H1 (cell line): ENCODE results near the gene RNPS1. TPM values are rescaled to one million over a fixed set of nuclear protein-coding genes. Genes with fewer than 3 reads are reported as not detected.

Source experiments
- CTCF ChIA-PET: fragments of 300-600 bp; sonication (Branson Sonifier 250); formaldehyde crosslinking; loops from one replicate; lab custom pipeline; 2021; ENCODE audit not compliant: partially characterized antibody; lab: Charles Lee
- POLR2A ChIA-PET: fragments of 300-600 bp; sonication (Branson Sonifier 250); formaldehyde crosslinking; loops from one replicate; lab custom pipeline; 2021; ENCODE audit warnings: inconsistent platforms; ENCODE audit not compliant: partially characterized antibody; lab: Charles Lee
- DNase-seq, 2 experiments: peaks; one replicate each; pipeline versions ENCODE4 v3.0.0 to v3.0.0-alpha.2; 2010 to 2022; ENCODE audit warnings: low spot score in 2 of 2, low read depth in 1 of 2, mixed read lengths in 1 of 2
- FAIRE-seq: peaks from 2 replicates; lab custom pipeline; 2011; peaks lifted over from hg19 to GRCh38; lab: Jason Lieb, UNC
- H2AFZ ChIP-seq: 2 replicates; pipeline ENCODE4 v1.8.1; 2012; ENCODE audit warnings: low read length, inconsistent platforms
- H2AK5ac ChIP-seq: 2 replicates; pipeline ENCODE4 v1.6.1; 2013; ENCODE audit warnings: low read depth, low read length
- H2BK120ac ChIP-seq: replicated peaks from 2 replicates; pipeline ENCODE3; 2013; ENCODE audit warnings: low read depth, low read length, inconsistent platforms
- H2BK12ac ChIP-seq: 2 replicates; pipeline ENCODE4 v1.6.1; 2013; ENCODE audit warnings: low read depth, low read length
- H2BK15ac ChIP-seq: 2 replicates; pipeline ENCODE4 v1.6.1; 2013; ENCODE audit warnings: low read length
- H2BK20ac ChIP-seq: 2 replicates; pipeline ENCODE4 v1.6.1; 2013; ENCODE audit warnings: low read length
- H2BK5ac ChIP-seq: 2 replicates; pipeline ENCODE4 v1.6.1; 2013; ENCODE audit warnings: low read depth, low read length
- H3K14ac ChIP-seq: 2 replicates; pipeline ENCODE4 v1.6.1; 2013; ENCODE audit warnings: inconsistent platforms; ENCODE audit not compliant: insufficient read length
- H3K18ac ChIP-seq: 2 replicates; pipeline ENCODE4 v1.6.1; 2013; ENCODE audit warnings: low read length; ENCODE audit errors: extremely low read depth
- H3K23ac ChIP-seq: 2 replicates; pipeline ENCODE4 v1.6.1; 2013; ENCODE audit warnings: inconsistent platforms; ENCODE audit not compliant: insufficient read length
- H3K23me2 ChIP-seq: 2 replicates; pipeline ENCODE4 v1.6.1; 2013; ENCODE audit warnings: low read depth, low read length
- H3K27ac ChIP-seq: 2 replicates; pipeline ENCODE4 v1.6.1; 2011; ENCODE audit warnings: low read depth, low read length, inconsistent platforms
- H3K27me3 ChIP-seq, 4 experiments: replicated peaks in 1 of 4; 1 replicate in 1 of 4; 2 replicates in 3 of 4; pipeline versions ENCODE4 v1.6.1 to v1.8.1; 2011 to 2013; ENCODE audit warnings: low read length in 3 of 4, mild to moderate bottlenecking in 3 of 4, inconsistent platforms in 2 of 4, mixed read lengths in 2 of 4, moderate library complexity in 1 of 4; ENCODE audit not compliant: control insufficient read depth in 3 of 4, insufficient read depth in 3 of 4; ENCODE audit errors: extremely low read depth in 1 of 4
- H3K36me3 ChIP-seq, 4 experiments: 2 replicates each; pipeline versions ENCODE4 v1.6.1 to v1.8.1; 2011 to 2013; ENCODE audit warnings: mild to moderate bottlenecking in 4 of 4, low read length in 3 of 4, moderate library complexity in 2 of 4, control low read depth in 1 of 4, inconsistent platforms in 1 of 4; ENCODE audit not compliant: insufficient read depth in 4 of 4, control insufficient read depth in 2 of 4
- H3K4ac ChIP-seq: replicated peaks from 2 replicates; pipeline ENCODE3; 2013; ENCODE audit warnings: low read length, low read depth, mixed read lengths, inconsistent platforms; ENCODE audit not compliant: insufficient read length
- H3K4me1 ChIP-seq, 4 experiments: replicated peaks in 1 of 4; 1 replicate in 1 of 4; 2 replicates in 3 of 4; pipeline versions ENCODE4 v1.6.1 to v1.8.1; 2011 to 2013; ENCODE audit warnings: low read length in 3 of 4, inconsistent platforms in 2 of 4, mixed read lengths in 1 of 4; ENCODE audit not compliant: insufficient read depth in 4 of 4, control insufficient read depth in 3 of 4
- H3K4me2 ChIP-seq, 2 experiments: 2 replicates each; pipeline versions ENCODE4 v1.6.1 to v1.8.1; 2011 to 2013; ENCODE audit warnings: low read depth in 2 of 2, low read length in 2 of 2, control low read depth in 1 of 2, inconsistent platforms in 1 of 2, mild to moderate bottlenecking in 1 of 2; ENCODE audit not compliant: insufficient read depth in 1 of 2
- H3K4me3 ChIP-seq, 4 experiments: fragments of 200-600, 300-600 bp in 1 of 4; sonication (generic), shearing (Covaris generic), sonication (Bioruptor Twin) in 1 of 4; 2 replicates each; pipeline versions ENCODE4 v1.5.1 to v1.8.1; 2011 to 2016; ENCODE audit warnings: low read length in 4 of 4, low read depth in 3 of 4, control low read depth in 2 of 4, inconsistent platforms in 2 of 4, mild to moderate bottlenecking in 2 of 4, mixed read lengths in 1 of 4, moderate library complexity in 1 of 4; ENCODE audit not compliant: insufficient read depth in 2 of 4; ENCODE audit errors: extremely low read depth in 1 of 4
- H3K56ac ChIP-seq: replicated peaks from 2 replicates; pipeline ENCODE3; 2013; ENCODE audit warnings: low read depth, mild to moderate bottlenecking, mixed read lengths, low read length, inconsistent platforms; ENCODE audit not compliant: insufficient read length
- H3K79me1 ChIP-seq: 2 replicates; pipeline ENCODE4 v1.6.1; 2013; ENCODE audit warnings: low read depth, low read length, control low read depth
- H3K79me2 ChIP-seq, 2 experiments: 2 replicates each; pipeline versions ENCODE4 v1.6.1 to v1.8.1; 2012 to 2013; ENCODE audit warnings: low read length in 2 of 2, mild to moderate bottlenecking in 2 of 2, inconsistent platforms in 1 of 2; ENCODE audit not compliant: insufficient read depth in 2 of 2, control insufficient read depth in 1 of 2
- H3K9ac ChIP-seq, 4 experiments: replicated peaks in 1 of 4; 1 replicate in 1 of 4; 2 replicates in 3 of 4; pipeline versions ENCODE4 v1.6.1 to v1.8.1; 2011 to 2013; ENCODE audit warnings: low read depth in 3 of 4, low read length in 3 of 4, control low read depth in 2 of 4, mild to moderate bottlenecking in 2 of 4, moderate library complexity in 2 of 4, inconsistent platforms in 1 of 4; ENCODE audit errors: extremely low read depth in 1 of 4
- H3K9me3 ChIP-seq, 2 experiments: 2 replicates each; pipeline versions ENCODE4 v1.6.1 to v1.8.1; 2012 to 2013; ENCODE audit warnings: mild to moderate bottlenecking in 2 of 2, moderate library complexity in 2 of 2, control low read depth in 1 of 2, inconsistent platforms in 1 of 2, low read depth in 1 of 2, low read length in 1 of 2, mixed read lengths in 1 of 2; ENCODE audit not compliant: insufficient read depth in 2 of 2
- H4K20me1 ChIP-seq, 2 experiments: replicated peaks in 1 of 2; 2 replicates each; pipeline versions ENCODE3 to v1.8.1; 2011 to 2013; ENCODE audit warnings: inconsistent platforms in 2 of 2, low read length in 2 of 2, mild to moderate bottlenecking in 1 of 2; ENCODE audit not compliant: insufficient read depth in 2 of 2, control insufficient read depth in 1 of 2
- H4K5ac ChIP-seq: 2 replicates; pipeline ENCODE4 v1.6.1; 2013; ENCODE audit warnings: low read length, low read depth, mixed read lengths, inconsistent platforms; ENCODE audit not compliant: insufficient read length
- H4K8ac ChIP-seq: 2 replicates; pipeline ENCODE4 v1.8.0; 2013; ENCODE audit warnings: mild to moderate bottlenecking, moderate library complexity, low read length, inconsistent platforms; ENCODE audit not compliant: insufficient read depth; ENCODE audit errors: extremely low read depth
- H4K91ac ChIP-seq: replicated peaks from 2 replicates; pipeline ENCODE3; 2013; ENCODE audit warnings: low read length, mixed read lengths, inconsistent platforms; ENCODE audit not compliant: insufficient read length
- ASH2L ChIP-seq: fragments of 200-600, 300-600 bp; sonication (generic); IDR thresholded peaks from one replicate; pipeline ENCODE4 v1.7.1; 2017; ENCODE audit warnings: low read length
- BCL11A ChIP-seq, 2 experiments: IDR thresholded peaks; one replicate each; pipeline ENCODE4 v1.6.1; 2011; ENCODE audit warnings: low read depth in 2 of 2, low read length in 2 of 2, mild to moderate bottlenecking in 2 of 2
- MAX ChIP-seq: IDR thresholded peaks from 2 replicates; pipeline ENCODE4 v1.6.1; 2012; ENCODE audit warnings: inconsistent platforms
- NRF1 ChIP-seq: IDR thresholded peaks from 2 replicates; pipeline ENCODE4 v1.6.1; 2011; ENCODE audit warnings: mild to moderate bottlenecking, low read depth, low read length, improper control_type of control experiment
- RNF2 ChIP-seq: fragments of 200-900, 300-1000 bp; sonication (generic); IDR thresholded peaks from 2 replicates; pipeline ENCODE4 v1.7.1; 2016; ENCODE audit warnings: borderline replicate concordance, low read depth, mild to moderate bottlenecking, antibody characterized with exemption, low read length; ENCODE audit not compliant: poor library complexity, severe bottlenecking; ENCODE audit errors: missing control alignments
- RXRA ChIP-seq: IDR thresholded peaks from 2 replicates; pipeline ENCODE4 v1.6.1; 2011; ENCODE audit warnings: low read depth, mild to moderate bottlenecking, low read length, moderate library complexity; ENCODE audit not compliant: insufficient read depth
- SAP30 ChIP-seq: fragments of 300-600 bp; sonication (generic); IDR thresholded peaks from 2 replicates; pipeline ENCODE4 v1.7.1; 2012; ENCODE audit warnings: low read length, moderate library complexity, mild to moderate bottlenecking, inconsistent platforms; ENCODE audit not compliant: insufficient read depth, insufficient replicate concordance
- SP4 ChIP-seq: IDR thresholded peaks from 2 replicates; pipeline ENCODE4 v1.6.1; 2012; ENCODE audit warnings: low read length, inconsistent platforms
- TAF1 ChIP-seq: IDR thresholded peaks from 2 replicates; pipeline ENCODE4 v1.6.1; 2011; ENCODE audit warnings: mild to moderate bottlenecking, low read depth, low read length
- TBP ChIP-seq: IDR thresholded peaks from 2 replicates; pipeline ENCODE4 v1.6.1; 2011; ENCODE audit warnings: low read depth, low read length, improper control_type of control experiment
- WGBS, 2 experiments: shearing (Covaris generic) in 1 of 2; methylation state at CpG; one replicate each; pipeline versions ENCODE4 v1.1.6 to v1.1.7; 2013 to 2015; ENCODE audit warnings: low lambda C conversion rate in 2 of 2, mixed read lengths in 2 of 2, inconsistent platforms in 1 of 2, low coverage in 1 of 2, missing lambda C conversion rate in 1 of 2; ENCODE audit not compliant: insufficient replicate concordance in 2 of 2, insufficient coverage in 1 of 2, insufficient read length in 1 of 2; ENCODE audit errors: extremely low coverage in 1 of 2, missing lambda C conversion rate in 1 of 2; 5-methylcytosine and 5-hydroxymethylcytosine counted together
- polyA plus RNA-seq, 7 experiments: library from polyadenylated mRNA; depleted of rRNA in 3 of 7; stranded (reverse) in 5 of 7; unstranded in 2 of 7; fragments of >200 nt in 5 of 7; fragments of 200-250 nt in 2 of 7; gene quantifications; 1 replicate in 5 of 7; 2 replicates in 1 of 7; 4 replicates in 1 of 7; pipeline versions ENCODE4 v1.2.1 to v1.2.3, GENCODE V29; 2011 to 2013; ENCODE audit warnings: missing spikeins in 2 of 7, mixed read lengths in 2 of 7
- total RNA-seq: library from RNA; stranded (reverse); fragmentation: NEBNext Ultra II Directional; extraction: Animal tissue kit (Norgen Biotek cat#: 25700); gene quantifications from 2 replicates; pipeline ENCODE4 v1.2.1, GENCODE V29; 2021

Gene RNPS1
- total and polyA plus RNA-seq, 2 of the 8 experiments (the other 6 are each of a cell fraction or from before 2014, with no cell fraction given), result 330 to 350 TPM

- TF ChIP-seq NRF1, result no peak
- no peak for TF ChIP-seq SAP30
- no peak for TF ChIP-seq BCL11A (IDR thresholded peaks at IDR 0.05; ENCODE audit: low read depth in 2 of 2, low read length in 2 of 2)
- TF ChIP-seq SP4, result no peak
- no peak for TF ChIP-seq ASH2L
- TF ChIP-seq RXRA, result no peak
- no peak for TF ChIP-seq RNF2
- no peak for TF ChIP-seq MAX
- TF ChIP-seq TBP, result no peak
- no peak for TF ChIP-seq TAF1
- H2BK12ac ChIP-seq, result no peak overlapping the region
- H2BK5ac ChIP-seq, result no peak overlapping the region
- no peaks in the 10 kb centered on the region; a peak in 1 of 7 replicates for H3K4me1 ChIP-seq
- H3K9ac ChIP-seq, result no peak overlapping the region
- no peak overlapping the region for H2BK15ac ChIP-seq
- H3K4me2 ChIP-seq, result no peak overlapping the region
- ChIA-PET CTCF (interaction anchor here (1.1 to 5.0 kb wide), 5 partner anchors 8 to 140 kb away, joined by 3 to 30 read pairs (median 3); no protein-coding TSS in a partner anchor), POLR2A (interaction anchor here (0.6 to 5.2 kb wide), 8 partner anchors 8 to 163 kb away, joined by 3 to 28 read pairs (median 4); partner anchors contain the start of gene ECI1)
- H3K79me1 ChIP-seq, result no peaks in the 10 kb centered on the region
- no peak overlapping the region for H3K4me3 ChIP-seq
- H3K27ac ChIP-seq, result no peak overlapping the region
- H3K18ac ChIP-seq, result no peak overlapping the region
- H2AK5ac ChIP-seq, result no peak overlapping the region
- H4K5ac ChIP-seq, result no peak overlapping the region
- H3K23me2 ChIP-seq, result no peaks in the 10 kb centered on the region
- no peaks in the 10 kb centered on the region for H3K36me3 ChIP-seq
- 89% methylated on average over 35 of the region's 35 CpGs; no CpG with 5 or more reads in 1 of the 2 experiments for WGBS, 2 experiments
- H3K56ac ChIP-seq, result no peak overlapping the region
- no peak overlapping the region for H2AFZ ChIP-seq
- FAIRE-seq, result no peak
- H2BK120ac ChIP-seq, result no peak overlapping the region
- no peaks in the 10 kb centered on the region for H4K20me1 ChIP-seq
- peak overlapping the region; percentile 51; the same call in 1 of the 2 replicates for H4K8ac ChIP-seq
- no peaks in the 10 kb centered on the region for H3K9me3 ChIP-seq
- no peak overlapping the region for H3K14ac ChIP-seq
- DNase-seq, result no peak
- no peaks in the 10 kb centered on the region for H3K27me3 ChIP-seq
- no peak overlapping the region for H4K91ac ChIP-seq
- H3K4ac ChIP-seq, result no peak overlapping the region
- H2BK20ac ChIP-seq, result no peak overlapping the region
- H3K79me2 ChIP-seq, result no peaks in the 10 kb centered on the region
- no peak overlapping the region for H3K23ac ChIP-seq
These were observed 20.1 kb upstream of the RNPS1 start for GRCh38 chr16:2287916-2288547.
